ENCODE measurements around the gene ACTN2.

ACTN2 gene

GRCh38 chr1:236677641-236678235 is 8.6 kb upstream of the ACTN2 start:
- no peak overlapping the region for H3K4me3 ChIP-seq (ENCODE audit: control insufficient read depth, low read depth, low read length)
- TF ChIP-seq, protein P1, sequence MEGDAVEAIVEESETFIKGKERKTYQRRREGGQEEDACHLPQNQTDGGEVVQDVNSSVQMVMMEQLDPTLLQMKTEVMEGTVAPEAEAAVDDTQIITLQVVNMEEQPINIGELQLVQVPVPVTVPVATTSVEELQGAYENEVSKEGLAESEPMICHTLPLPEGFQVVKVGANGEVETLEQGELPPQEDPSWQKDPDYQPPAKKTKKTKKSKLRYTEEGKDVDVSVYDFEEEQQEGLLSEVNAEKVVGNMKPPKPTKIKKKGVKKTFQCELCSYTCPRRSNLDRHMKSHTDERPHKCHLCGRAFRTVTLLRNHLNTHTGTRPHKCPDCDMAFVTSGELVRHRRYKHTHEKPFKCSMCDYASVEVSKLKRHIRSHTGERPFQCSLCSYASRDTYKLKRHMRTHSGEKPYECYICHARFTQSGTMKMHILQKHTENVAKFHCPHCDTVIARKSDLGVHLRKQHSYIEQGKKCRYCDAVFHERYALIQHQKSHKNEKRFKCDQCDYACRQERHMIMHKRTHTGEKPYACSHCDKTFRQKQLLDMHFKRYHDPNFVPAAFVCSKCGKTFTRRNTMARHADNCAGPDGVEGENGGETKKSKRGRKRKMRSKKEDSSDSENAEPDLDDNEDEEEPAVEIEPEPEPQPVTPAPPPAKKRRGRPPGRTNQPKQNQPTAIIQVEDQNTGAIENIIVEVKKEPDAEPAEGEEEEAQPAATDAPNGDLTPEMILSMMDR (conservative IDR thresholded peaks at IDR 0.05; ENCODE audit: control insufficient read depth, insufficient read depth, low read depth, low read length) = no peak
- DNase-seq (ENCODE audit: low read depth) = no peak

DNA sequence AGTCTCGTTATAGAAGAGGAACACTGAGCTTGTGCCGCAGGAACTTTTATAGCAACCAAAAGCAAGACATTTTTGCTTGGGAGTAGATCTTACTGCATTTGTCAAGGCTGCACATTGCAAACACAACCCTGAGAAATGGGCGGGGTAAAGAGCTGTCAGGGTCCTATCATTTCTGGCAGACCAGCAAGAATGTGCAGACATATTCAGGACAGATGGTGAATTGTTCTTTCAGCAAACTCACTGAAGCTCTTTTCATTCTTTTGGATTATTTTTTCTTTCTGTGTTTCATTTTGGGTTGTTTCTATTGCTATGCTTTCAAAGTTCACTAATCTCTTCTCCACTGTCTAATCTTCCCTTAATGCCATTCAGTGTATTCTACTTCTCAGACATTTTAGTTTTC is 5.1 kb upstream of the ACTN2 start:
- DNase-seq (ENCODE audit: low read depth) = no peak
- no peak overlapping the region for H3K4me3 ChIP-seq (ENCODE audit: control insufficient read depth, low read depth, low read length)
- TF ChIP-seq, protein P1 (conservative IDR thresholded peaks at IDR 0.05; ENCODE audit: control insufficient read depth, insufficient read depth, low read depth, low read length) = no peak

DNA sequence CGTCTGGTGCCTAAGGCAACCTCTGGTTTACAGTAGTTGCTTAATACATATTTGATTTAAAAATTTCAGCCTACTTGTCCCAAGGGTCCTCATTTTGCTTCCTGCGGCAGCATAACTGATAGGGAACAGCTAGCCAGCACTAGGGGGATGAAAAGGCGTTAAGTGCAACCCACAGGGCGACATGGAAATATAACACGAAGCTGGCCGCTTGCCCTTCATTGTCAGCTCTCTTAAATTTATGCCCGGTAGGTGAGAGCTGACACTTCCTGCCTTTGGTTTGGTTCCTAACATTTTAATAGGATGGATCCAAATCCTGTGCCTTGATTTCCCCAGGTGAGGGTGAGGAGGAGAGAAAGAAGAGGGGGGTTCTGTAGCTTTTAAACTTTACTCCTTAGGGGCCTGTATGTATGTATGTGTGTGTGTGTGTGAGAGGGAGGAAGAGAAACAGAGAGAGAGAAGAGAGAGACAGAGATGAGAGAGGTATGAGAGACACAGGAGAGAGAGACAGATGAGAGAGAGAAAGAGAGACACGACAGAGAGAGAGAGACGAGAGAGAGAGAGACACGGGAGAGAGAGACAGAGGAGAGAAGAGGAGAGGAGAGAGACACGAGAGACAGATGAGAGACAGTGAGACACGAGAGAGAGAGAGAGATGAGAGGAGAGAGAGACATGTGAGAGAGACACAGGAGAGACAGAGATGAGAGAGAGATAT is 938 bp upstream of the ACTN2 start:
- TF ChIP-seq, protein P1 (conservative IDR thresholded peaks at IDR 0.05; ENCODE audit: control insufficient read depth, insufficient read depth, low read depth, low read length) = no peak
- DNase-seq (ENCODE audit: low read depth) = no peak
- no peak overlapping the region for H3K4me3 ChIP-seq (ENCODE audit: control insufficient read depth, low read depth, low read length)

GRCh38 chr1:236686815-236687160 is 489 bp downstream of the ACTN2 start:
- H3K4me3 ChIP-seq (ENCODE audit: control insufficient read depth, low read depth, low read length) = no peak overlapping the region
- TF ChIP-seq, protein P1 (conservative IDR thresholded peaks at IDR 0.05; ENCODE audit: control insufficient read depth, insufficient read depth, low read depth, low read length) = no peak
- no peak for DNase-seq (ENCODE audit: low read depth)

DNA sequence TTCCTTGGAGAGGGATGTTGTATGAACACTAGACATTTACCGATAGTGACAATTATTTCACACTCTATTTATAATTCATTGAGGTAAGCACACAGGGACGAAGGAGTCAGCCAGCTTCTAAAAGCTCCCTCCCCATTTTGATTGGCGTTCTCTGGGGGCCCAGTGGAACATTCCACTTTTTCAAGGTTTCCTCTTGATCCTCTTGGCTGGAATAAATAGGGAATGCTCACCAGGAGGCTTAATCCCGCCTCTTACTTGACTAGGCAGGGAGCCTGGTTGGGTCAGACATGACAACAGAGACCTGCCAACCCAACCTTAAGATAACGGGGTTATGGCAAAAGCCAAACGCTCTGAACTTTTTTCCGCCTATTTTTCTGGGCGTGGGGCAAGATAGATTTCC is 974 bp downstream of the ACTN2 start:
- DNase-seq (ENCODE audit: low read depth) = no peak
- no peak overlapping the region for H3K4me3 ChIP-seq (ENCODE audit: control insufficient read depth, low read depth, low read length)
- TF ChIP-seq, protein P1 (conservative IDR thresholded peaks at IDR 0.05; ENCODE audit: control insufficient read depth, insufficient read depth, low read depth, low read length) = no peak

GRCh38 chr1:236688705-236689104 is 2.4 kb downstream of the ACTN2 start:
- no peak overlapping the region for H3K4me3 ChIP-seq (ENCODE audit: control insufficient read depth, low read depth, low read length)
- DNase-seq (ENCODE audit: low read depth) = no peak
- TF ChIP-seq, protein P1 (conservative IDR thresholded peaks at IDR 0.05; ENCODE audit: control insufficient read depth, insufficient read depth, low read depth, low read length) = no peak
